Ovary (tissue), 9 donors: ENCODE data around the gene SCO2. TPM values are rescaled to one million over a fixed set of nuclear protein-coding genes. Genes with fewer than 3 reads are reported as not detected.

Source experiments
- DNase-seq, 5 donors: peaks; one replicate each; pipeline ENCODE4 v3.0.0-alpha.2; 2019 to 2020
- H3K27ac ChIP-seq, 2 donors: fragments of 200-600 bp; one replicate each; pipeline versions ENCODE4 v1.5.1 to v1.8.0; 2019 to 2022
- H3K27me3 ChIP-seq: fragments of 200-600 bp; one replicate; pipeline ENCODE4 v1.8.0; 2022
- H3K36me3 ChIP-seq: fragments of 200-600 bp; sonication (generic); one replicate; pipeline ENCODE4 v1.5.1; 2019
- H3K4me1 ChIP-seq: one replicate; pipeline ENCODE4 v1.8.1; 2013; ENCODE audit warnings: mild to moderate bottlenecking, moderate library complexity; ENCODE audit not compliant: insufficient read depth
- H3K4me3 ChIP-seq: fragments of 200-600 bp; sonication (generic); one replicate; pipeline ENCODE4 v1.5.1; 2017
- H3K9me3 ChIP-seq, 2 donors: fragments of 200-600 bp in 1 of 2; sonication (generic) in 1 of 2; one replicate each; pipeline versions ENCODE4 v1.5.1 to v1.8.1; 2013 to 2019; ENCODE audit warnings: mild to moderate bottlenecking in 1 of 2, moderate library complexity in 1 of 2
- CTCF ChIP-seq, 3 donors: fragments of 450-650 bp in 2 of 3; fragments of 200-600 bp in 1 of 3; IDR thresholded peaks; one replicate each; pipeline versions ENCODE4 v1.5.1 to v1.8.0; 2016 to 2022; ENCODE audit warnings: antibody characterized with exemption in 3 of 3, mild to moderate bottlenecking in 1 of 3
- EP300 ChIP-seq: sonication (generic); formaldehyde crosslinking; IDR thresholded peaks from one replicate; pipeline ENCODE4 v1.6.1; 2017; ENCODE audit warnings: antibody characterized with exemption
- POLR2A ChIP-seq: fragments of 450-650 bp; IDR thresholded peaks from one replicate; pipeline ENCODE4 v1.6.1; 2017; ENCODE audit warnings: antibody characterized with exemption, mild to moderate bottlenecking, moderate library complexity
- WGBS, 3 donors: extraction: QIAGEN DNeasy Blood & Tissue Kit in 1 of 3; methylation state at CpG; one replicate each; pipeline versions ENCODE4 v1.1.5 to v1.1.7; 2013 to 2017; 5-methylcytosine and 5-hydroxymethylcytosine counted together
- intact Hi-C, 4 donors: fragments of 100-400 bp; cut with DNase I; formaldehyde crosslinking; loops; one replicate each; pipeline versions ENCODE4 v1.11.0 to v1.15.1; 2022 to 2023
- polyA plus RNA-seq, 2 donors: library from polyadenylated mRNA; stranded (reverse); fragments of 200-250 nt in 1 of 2; fragments of 350-450 nt in 1 of 2; fragmentation: Illumina TruSeq in 1 of 2; extraction: RNeasy Lipid Tissue Mini Kit (QIAGEN cat#74804) in 1 of 2; gene quantifications; one replicate each; pipeline ENCODE4 v1.2.3, GENCODE V29; 2013 to 2014
- total RNA-seq, 7 donors: library from RNA; depleted of rRNA in 2 of 7; stranded (reverse); fragments of >200 nt in 2 of 7; fragmentation: NEBNext Ultra II Directional in 3 of 7; extraction: Animal tissue kit (Norgen Biotek cat#: 25700) in 3 of 7; gene quantifications; one replicate each; pipeline versions ENCODE4 v1.1.0 to v1.2.4, GENCODE V29; 2016 to 2023
- donor health status: DM: no; HTN: no; CAD: no; lungs with moderate emphysema.
- donor health status: DM: no; HTN: no; CAD: no.
- donor health status: Bipolar disorder and iron deficiency.
- donor health status: DM: yes; HTN: yes; CAD: no.
- donor health status: DM: no; HTN: no; CAD: no.
- donor health status: DM: yes; HTN: yes; CAD: no.

The SCO2 gene
- total and polyA plus RNA-seq, 9 donors = 0.73 to 5.1 (median 0.97) TPM; not detected in 4

GRCh38 chr22:50571264-50572175, 46.1 kb upstream of the SCO2 start:
- no peaks in the 10 kb centered on the region for H3K4me1 ChIP-seq
- no peak overlapping the region for H3K4me3 ChIP-seq
- H3K27ac ChIP-seq = no peak overlapping the region
- no peak for DNase-seq
- intact Hi-C loops = no loop called here
- TF ChIP-seq EP300 = no peak
- no peak for TF ChIP-seq POLR2A
- TF ChIP-seq CTCF (IDR thresholded peaks at IDR 0.05) = no peak
- no peaks in the 10 kb centered on the region for H3K36me3 ChIP-seq
- 84 to 87% (median 85%) methylated on average over 25 to 26 of the region's 26 CpGs for WGBS, 3 donors
- H3K9me3 ChIP-seq = no peaks in the 10 kb centered on the region
- H3K27me3 ChIP-seq = no peaks in the 10 kb centered on the region

GRCh38 chr22:50570861-50571260, 45.5 kb upstream of the SCO2 start:
- intact Hi-C loops = no loop called here
- H3K27me3 ChIP-seq = no peaks in the 10 kb centered on the region
- WGBS, 3 donors = 87 to 94% (median 87%) methylated on average over 12 of the region's 12 CpGs
- no peak for DNase-seq
- no peak overlapping the region for H3K27ac ChIP-seq
- H3K9me3 ChIP-seq = no peaks in the 10 kb centered on the region
- H3K4me3 ChIP-seq = no peak overlapping the region
- no peaks in the 10 kb centered on the region for H3K4me1 ChIP-seq
- no peak for TF ChIP-seq EP300
- TF ChIP-seq POLR2A = no peak
- no peak for TF ChIP-seq CTCF (IDR thresholded peaks at IDR 0.05)
- no peaks in the 10 kb centered on the region for H3K36me3 ChIP-seq

- WGBS, 3 donors = 85 to 96% (median 88%) methylated on average over 13 of the region's 13 CpGs
- DNase-seq = no peak
- no peaks in the 10 kb centered on the region for H3K36me3 ChIP-seq
These were observed 44.6 kb upstream of the SCO2 start for GRCh38 chr22:50569896-50570535.

DNA sequence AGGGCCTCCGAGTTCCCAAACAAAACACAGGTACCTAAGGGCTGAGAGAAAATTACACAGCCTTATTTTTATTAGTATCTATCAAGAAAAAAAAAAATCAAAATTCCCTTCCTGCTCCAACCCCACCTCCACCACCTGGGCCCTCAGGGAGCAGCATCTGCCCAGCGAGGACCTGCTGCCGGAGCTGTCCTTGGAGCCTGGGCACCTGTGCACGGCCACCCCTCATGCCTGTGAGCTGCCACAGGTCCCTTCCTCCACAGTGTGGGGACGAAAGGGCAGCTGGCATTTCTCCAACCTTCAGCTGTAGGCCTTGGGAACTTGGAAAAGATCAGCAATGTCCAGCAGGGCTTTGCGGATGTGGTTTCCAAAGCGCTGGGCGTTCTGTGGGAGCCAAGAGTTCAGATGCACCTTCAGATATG, 43.7 kb upstream of the SCO2 start:
- H3K27ac ChIP-seq = no peak overlapping the region
- H3K9me3 ChIP-seq = no peaks in the 10 kb centered on the region
- intact Hi-C loops = no loop called here
- H3K27me3 ChIP-seq = no peaks in the 10 kb centered on the region
- TF ChIP-seq POLR2A (no peak), CTCF (IDR thresholded peaks at IDR 0.05) (no peak), EP300 (no peak)
- H3K4me3 ChIP-seq = no peak overlapping the region
- no peak for DNase-seq
- no peaks in the 10 kb centered on the region for H3K36me3 ChIP-seq
- no peaks in the 10 kb centered on the region for H3K4me1 ChIP-seq
- WGBS, 3 donors = 67 to 81% (median 75%) methylated on average over 8 of the region's 8 CpGs

More at GRCh38 chr22:50569896-50570535, 44.6 kb upstream of the SCO2 start:
- intact Hi-C loops = no loop called here
- Histone ChIP-seq H3K9me3 (no peaks in the 10 kb centered on the region), H3K4me3 (no peak overlapping the region), H3K27me3 (no peaks in the 10 kb centered on the region), H3K27ac (no peak overlapping the region), H3K4me1 (no peaks in the 10 kb centered on the region)
- TF ChIP-seq EP300 (no peak), CTCF (IDR thresholded peaks at IDR 0.05) (no peak), POLR2A (no peak)
